HG03571 (cell line): ENCODE measurements around the gene GSE1.

ENCODE experiments used
- ATAC-seq: cut with Tn5 transposase; IDR thresholded peaks from one replicate; pipeline ENCODE4 v1.9.1; 2021; ENCODE audit not compliant: unreplicated experiment

The GSE1 gene

DNA sequence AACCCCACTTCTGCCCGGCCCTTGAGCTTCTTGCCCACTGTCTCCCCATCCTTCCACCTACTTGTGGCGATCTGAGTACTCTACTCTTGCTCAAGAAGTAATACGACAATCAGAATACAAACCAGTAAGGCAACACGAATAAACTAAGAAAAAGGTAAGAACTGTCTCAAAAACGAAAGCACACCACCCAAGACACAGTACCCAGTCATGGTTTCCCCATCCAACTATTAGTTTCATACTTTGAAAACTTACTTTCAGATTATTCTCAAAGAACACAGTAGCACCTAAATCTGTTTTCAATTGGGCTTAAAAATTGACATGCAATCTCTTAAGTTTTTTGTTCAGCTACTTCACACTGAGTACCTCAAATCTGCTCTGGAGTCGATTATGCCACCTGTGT, 61.7 kb downstream of the GSE1 start:
- no peak for ATAC-seq

DNA sequence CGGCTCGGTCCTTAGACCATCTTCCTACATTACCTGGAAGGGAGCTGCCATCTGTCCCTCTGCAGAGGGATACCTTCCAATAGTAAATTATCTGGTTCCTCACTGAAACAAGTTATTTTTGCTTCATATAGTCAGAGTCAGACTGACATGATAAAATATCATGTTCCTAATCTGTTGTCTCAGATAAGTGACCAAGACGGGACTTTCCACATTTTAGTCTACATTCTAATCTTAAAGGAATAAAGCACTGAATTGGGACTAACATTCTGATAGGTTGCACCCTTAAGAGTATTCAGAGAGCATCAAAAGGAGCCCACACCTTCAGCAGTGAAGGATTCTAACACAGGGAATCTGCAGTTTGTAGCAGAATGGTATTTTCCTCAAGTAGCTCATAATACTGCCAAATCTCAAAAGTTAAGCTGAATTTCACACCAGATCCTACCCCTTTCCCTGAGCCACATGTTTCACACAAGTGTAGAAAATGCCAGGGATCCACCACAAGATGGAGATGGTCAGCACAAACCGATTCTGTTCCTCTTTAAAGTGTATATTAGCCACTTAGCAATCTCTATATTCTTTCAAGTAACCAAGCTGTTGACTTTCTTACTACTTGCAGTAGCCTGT, 62.2 kb downstream of the GSE1 start:
- no peak for ATAC-seq

DNA sequence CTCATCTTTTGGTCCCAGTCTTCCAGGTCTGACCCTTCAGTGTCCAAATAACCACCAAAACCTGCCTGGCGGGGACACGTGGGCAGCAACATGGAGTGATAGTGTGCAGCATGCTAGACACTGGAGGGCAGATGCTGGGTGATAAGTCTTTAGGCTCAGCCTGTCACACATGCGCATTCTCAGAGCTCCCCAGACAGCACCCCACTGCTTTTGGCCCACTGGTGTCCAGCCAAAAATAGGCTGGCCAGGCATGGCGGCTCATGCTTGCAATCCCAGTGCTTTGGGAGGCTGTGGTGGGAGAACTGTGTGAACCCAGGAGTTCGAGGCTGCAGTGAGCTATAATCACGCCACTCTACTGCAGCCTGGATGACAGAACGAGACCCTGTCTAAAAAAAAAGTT, 63.3 kb downstream of the GSE1 start:
- no peak for ATAC-seq

DNA sequence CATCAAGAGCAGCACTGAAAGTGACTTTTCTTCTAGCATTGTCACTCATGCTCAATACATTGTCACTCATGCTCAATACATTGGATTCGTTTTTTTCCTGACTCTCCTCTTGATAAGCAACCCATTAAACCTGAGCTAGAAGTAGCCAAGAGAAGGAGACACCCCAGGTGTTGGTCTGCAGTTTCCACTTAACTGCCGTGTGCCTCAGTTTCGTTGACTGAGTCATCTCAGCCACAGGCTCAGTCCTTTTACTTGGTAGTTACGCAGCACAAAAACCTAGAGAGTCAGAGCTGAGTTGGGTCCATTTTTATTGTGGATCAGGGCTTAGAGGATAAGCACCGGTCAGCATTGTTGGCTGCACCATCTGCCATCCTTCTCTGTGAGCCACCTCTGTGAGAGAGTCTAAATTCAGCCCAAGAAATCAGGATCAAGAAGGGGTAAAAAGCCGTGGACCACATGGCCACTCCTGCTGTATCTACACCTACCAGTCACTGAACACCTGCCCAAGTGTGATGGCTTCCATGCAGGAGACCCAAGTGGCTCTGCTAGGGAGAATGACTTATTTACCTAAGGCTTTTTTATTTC, 64.4 kb downstream of the GSE1 start:
- ATAC-seq: no peak

DNA sequence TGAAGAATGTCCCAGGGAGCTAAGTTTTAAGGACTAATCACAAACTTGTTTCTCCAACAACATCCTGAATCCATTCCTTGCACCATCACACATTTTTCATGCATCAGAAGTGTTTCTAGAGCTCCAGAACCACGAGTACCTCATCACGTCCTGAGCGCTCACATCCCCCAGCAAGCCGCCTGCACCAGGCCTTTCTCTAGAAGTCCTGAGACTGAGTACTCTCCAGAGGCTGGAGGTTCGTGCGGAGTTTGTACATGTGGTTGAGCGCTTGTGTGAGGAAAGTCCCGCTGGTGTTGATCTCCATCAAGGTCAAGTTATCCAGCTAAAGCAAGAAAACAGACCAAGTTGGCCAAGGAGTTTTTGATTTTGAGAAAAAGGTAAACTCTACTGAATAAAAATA, 64.9 kb downstream of the GSE1 start:
- no peak for ATAC-seq

DNA sequence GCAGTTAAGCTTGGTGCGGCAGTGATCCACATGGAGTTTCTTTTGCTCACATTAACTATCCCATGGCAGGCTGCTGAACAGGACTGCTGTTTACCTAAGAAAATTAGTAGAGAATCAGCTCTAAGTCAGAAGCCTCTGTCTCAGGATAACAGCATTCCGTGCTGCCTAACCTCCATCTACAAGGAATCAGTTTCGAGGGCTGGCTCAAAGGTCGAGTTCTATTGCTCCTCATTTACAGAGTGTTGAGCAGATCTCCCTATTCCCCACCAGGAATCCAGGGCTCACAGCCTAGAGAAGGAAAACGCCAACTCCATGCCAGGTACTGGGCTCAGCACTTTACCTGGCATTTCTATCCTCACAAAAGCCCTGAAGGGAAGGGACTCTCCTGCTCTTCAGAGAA, 65.7 kb downstream of the GSE1 start:
- ATAC-seq: no peak

DNA sequence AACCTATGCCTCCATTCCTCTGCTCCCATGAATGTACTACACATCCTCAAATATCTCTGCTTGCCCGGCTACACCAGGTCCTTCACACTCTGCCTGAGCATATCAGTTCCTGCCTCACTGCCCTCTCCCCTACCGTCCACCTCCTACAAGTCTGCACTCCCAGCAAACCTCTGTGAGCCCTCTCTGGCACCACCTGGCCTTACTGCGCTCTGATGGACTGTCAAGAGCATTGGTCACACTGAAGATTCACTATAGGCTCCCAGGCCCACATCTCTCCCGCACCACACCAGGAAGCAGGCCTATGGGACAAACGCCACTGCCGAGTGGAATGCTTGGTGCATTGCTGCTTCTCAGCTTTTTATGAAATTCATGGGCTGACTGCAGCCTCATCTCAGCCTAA, 66.7 kb downstream of the GSE1 start:
- no peak for ATAC-seq

DNA sequence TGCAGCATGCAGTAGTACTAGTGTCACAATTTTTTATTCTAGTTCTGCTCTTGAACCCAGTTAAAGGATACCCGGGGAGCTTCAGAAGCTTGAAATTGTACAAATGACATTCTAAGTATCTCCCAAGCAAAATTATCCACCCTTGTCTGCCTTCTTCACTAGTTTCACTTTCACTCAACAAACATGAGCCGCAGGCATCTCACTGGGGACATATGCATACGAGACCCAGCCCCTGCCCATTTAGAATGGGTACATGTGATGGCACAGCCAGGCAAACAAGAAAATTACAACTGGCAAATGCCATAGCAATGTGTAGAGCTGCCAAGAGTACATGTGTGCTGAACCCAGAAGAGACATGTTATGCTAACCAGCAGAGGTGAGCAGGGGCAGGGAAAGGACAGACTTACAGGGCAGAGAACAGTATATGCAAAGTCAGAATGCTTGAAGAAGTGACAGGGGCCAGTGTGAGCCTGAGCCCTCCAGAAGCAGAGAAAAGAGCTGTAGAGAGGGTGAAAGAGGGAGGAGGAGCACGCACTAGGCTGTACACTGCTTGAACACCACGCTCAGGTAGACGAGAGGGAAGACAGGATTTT, 67.3 kb downstream of the GSE1 start:
- ATAC-seq: no peak

DNA sequence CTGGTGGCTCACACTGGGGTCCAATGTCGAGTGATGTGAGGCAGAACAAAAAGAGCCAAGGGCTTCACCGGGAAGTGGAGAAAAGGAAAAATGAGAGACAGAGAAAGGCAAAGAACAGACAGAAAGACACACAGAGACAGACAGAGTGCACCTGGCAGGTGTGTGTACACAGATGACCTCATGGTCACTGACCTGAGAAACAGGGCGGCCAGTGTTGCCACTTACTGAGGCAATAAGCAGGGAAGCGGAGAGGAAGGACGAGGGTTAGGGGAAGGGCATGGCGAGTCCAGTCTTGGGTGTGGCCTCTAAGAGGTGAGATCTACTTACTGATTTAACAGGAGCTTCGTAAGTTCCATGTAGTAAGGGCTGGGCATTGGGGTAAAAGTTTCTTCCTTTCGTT, 68.1 kb downstream of the GSE1 start:
- no peak for ATAC-seq

DNA sequence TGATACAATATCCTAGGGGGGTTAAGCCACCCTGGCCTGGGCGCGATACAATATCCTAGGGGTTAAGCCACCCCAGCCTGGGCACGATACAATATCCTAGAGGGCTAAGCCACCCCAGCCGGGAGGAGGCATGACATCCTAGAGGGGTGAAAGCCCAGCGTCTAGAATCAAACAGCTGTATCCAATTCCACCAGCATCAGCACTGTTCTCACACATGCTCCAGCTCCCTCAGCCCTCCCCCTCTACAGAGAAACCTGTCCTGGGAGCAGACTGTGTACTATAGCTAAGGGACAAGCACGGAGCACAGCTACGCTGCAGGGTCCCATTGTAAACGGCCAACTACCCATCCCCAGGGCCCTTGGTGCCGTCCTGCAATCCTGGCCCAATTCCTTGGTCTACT, 69.4 kb downstream of the GSE1 start:
- no peak for ATAC-seq

DNA sequence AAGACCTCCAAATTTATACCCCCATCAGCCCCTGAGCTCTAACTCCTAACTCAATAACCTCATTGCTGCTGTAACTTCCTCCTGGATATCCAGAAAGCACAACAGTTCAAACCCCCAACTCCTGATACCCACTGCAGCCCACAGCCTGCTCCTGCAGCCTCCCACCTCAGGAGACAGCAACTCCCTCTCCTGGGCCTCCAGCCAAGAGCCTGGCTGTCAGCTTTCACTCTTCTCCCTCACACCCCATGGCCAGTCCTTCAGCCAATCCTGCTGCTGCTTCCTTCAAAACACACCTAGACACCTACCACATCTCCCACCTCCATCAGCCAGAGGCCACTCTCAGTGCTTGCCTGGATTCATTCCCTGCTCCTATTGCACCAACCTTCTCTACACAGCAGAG, 70.2 kb downstream of the GSE1 start:
- no peak for ATAC-seq

DNA sequence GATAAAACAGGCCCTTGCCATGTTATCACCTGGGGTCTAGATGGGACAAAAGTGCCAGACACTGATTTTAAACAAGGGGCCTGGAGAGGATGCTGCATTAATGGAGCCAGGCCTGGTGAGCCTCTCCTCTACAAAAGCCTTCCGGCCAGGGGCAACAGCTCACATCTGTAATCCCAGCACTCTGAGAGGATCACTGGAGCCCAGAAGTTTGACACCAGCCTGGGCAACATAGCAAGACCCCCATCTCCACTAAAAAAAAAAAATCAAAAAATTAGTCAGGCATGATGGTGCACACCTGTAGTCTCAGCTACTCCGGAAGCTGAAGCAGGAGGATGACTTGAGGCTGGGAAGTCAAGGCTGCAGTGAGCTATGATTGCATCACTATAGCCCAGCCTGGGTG, 72.1 kb downstream of the GSE1 start:
- no peak for ATAC-seq

DNA sequence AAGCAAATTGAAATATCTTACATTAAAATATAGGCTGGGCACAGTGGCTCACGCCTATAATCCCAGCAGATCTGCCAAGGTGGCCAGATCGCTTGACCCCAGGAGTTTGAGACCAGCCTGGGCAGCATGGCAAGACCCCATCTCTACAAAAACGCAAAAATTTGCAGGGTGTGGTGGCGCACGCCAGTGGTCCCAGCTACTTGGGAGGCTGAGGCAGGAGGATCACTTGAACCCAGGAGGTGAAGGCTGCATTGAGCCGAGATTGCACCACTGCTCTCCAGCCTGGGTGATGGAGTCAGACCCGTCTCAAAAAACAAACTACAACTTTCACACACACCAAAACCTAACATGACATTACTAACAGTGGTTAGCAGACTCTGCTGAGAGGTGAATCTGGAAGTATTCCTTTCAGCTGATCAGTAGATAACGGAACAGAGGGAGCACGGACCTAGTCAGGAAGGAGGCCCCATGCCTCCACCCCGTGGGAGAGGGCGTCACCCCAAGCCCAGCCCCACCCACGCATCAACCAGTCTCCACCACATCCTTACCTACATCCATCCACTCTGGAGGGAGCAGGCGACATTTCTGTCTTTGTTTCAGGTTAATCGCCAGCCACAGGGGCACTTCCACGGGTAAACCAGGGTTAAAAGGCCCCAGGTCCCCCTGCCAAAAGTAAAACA, 73.9 kb downstream of the GSE1 start:
- no peak for ATAC-seq

DNA sequence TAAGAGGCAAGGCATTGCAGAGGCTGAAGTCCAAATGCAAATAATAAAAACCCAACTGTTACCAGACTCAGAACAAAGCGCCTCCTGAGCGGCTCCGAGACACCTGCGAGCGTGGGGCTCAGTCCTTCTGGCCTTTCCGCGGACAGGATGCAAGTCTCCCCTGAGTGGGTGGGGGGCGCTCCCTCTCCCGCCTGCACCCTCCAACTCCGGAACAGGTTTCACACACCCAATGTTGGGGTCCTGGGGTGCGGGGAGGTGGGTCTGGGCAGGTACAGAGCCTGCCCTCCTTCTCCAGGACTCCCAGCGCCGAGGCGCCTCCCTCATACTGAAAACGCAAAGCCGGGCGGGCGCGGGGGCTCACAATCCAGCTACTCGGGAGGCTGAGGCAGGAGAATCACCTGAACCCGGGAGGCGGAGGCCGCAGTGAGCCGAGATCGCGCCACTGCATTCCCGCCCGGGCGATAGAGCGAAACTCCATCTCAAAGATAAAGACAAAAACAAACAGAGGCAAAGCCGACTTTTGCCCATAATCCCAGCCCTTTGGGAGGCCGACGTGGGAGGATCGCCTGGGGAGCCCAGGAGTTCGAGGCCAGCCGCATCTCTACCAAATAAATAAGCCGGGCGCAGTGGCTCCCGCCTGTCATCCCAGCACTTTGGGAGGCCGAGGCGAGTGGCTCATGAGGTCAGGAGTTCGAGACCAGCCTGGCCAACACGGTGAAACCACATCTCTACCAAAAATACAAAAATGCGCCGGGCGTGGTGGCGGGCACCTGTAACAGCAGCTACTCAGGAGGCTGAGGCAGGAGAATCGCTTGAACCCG, 74.7 kb downstream of the GSE1 start:
- no peak for ATAC-seq

DNA sequence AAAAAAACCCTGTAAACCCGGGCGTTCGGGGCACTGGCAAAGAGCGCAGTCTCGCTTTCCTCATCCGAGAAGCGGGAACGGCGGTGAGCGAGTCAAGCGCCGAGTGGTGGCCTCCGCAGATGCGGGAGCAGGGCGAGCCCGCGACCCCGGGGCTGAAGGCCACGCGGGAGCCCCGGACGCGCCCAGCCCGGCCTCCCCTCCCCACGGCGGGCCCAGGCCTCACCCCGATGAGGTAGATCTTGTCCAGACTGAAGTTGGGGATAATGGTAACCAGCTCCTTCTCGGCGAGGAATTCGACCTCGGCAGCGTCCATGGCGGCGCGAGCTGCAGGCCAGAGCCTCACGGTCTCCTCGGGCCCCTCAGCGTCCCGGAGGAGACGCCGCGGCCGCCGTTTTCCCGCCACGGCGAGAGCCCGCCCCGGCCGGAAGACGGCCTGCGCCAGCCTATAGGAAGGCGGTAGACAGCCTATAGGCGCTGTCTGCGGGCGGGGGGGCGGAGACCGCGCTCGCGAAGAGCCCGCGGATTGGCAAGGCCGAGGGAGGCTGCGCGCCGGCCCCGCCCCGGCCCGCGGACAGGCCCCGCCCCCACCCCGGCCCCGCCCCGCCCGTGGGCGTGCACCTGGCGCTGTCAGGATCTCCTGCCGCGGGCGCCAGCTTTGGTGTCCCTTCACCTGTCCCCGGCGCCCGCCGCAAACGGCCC, 75.6 kb downstream of the GSE1 start, which contains the start of gene GINS2:
TSS of gene GINS2 (minus strand) at position 369 of the 699 bp plus-strand sequence. CDS start at position 313, 56 bp downstream.
- ATAC-seq: peak; percentile 87

DNA sequence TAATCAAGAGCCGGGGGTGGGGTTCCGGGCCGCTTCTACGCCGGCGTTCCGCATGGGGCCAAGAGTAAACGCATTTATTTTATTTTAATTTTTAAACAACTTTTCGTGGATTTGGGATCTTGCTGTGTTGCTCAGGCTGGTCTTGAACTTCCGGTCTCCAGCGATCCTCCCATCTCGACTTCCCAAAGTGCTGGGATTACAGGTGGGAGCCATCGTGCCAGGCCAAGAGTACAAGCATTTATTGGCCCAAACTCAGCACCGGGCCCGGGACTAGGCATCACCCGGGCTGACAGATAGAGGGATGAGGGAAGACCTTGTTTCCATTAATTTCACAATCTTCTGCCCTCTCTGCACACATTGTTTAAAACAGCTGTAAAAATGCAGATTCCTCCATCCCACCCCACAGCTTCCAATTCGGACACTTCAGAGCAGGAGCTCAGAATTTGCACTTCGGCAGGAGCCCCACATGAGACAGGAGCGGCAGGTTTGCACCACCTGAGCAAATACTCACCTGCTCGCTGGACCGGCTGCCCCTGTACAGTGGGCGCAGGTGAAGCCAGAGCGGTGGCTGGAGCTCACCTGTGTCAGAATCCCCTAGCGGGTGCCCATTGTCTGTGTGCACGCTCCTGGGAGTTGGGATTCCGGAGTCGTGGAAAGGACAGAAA, 76.3 kb downstream of the GSE1 start:
- ATAC-seq: no peak

DNA sequence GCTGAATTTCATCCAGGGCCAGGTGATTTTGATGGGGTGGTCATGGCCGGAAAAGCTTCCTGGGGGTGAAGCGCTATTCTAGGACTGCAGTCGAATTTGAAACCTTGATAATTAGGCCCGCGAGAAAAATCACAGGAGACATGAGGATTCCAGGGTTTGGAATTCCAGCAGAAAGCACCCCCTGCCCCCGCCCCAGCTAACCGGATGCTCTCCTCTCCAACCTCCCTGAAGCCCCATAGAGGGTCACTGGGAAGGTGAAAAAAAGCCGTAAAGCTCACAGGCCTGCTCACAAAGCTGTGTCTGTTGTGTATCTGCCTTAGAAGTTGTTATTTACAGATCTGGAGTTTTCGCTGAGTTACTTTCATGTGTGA, 76.8 kb downstream of the GSE1 start:
- no peak for ATAC-seq

DNA sequence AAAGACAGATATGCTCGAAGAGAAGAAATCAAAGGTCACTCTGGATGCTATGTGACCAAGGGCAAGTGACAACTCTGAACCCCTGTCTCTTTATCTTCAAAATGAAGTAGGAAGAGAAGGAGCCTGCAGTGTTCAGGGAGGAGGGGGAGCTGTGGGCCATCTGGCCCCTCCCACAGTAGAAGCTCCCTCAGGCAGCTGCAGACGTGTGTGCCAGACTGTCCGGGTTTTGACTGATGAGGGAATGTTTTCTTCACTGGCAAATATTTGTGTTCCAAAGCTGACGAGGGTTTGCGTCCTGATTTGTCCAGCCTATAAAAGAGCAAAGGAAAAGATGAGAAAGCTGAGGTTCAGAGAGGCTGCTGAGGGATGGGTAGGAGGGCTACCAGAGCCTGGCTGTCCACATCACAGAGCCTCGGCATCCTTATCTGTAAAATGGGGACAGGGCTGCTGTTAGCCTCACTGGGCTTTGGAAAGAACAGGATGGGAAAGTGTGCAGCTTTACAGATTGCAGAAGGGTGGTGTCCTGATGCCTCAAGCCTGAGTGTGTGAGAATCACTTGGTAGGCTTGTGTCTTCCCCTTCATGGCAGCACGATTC, 77.4 kb downstream of the GSE1 start:
- ATAC-seq: no peak

DNA sequence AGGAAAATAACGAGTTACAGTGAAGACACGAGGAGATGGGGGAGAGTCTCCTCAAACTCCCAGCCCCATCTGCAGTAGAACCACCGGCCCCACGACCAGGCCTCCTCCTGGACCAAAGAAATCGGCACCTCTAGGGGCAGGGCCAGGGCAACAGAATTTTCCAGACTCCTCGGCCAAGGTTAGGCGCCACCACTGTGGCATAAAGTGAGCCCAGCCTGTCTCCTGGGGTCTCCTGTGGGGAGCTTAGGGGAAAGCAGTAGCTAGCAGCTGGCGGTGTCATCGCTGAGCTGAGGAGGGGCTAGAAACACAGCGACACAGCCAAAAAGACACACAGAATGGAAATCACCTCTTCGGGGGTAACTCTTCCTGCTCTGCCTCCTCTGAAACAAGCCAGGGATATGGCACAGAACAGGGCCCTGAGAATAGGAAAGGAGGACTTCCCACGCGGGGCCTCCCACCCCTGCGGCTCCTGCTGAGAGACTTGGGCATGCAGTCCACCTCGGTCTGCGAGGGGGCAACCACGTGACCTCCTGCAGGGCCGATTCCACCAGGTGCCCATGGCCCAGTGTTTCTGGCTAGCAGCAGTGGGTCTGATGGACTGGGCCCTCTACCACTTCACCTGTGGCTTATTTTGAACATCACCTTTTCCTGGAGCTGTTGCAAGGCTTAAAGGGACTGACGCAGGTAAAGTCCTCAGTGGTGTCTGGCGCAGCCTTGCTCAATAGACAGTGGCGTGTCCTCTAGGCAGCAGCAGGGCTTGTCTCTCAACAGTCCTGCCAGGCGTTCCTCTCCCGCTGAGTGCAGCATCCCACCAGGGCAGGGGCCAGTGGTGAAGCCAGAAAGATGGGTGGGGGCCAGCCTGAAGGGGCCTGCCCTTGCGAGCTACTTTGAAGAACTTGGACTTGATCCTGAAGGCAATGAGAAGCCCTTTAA, 82.3 kb downstream of the GSE1 start:
- ATAC-seq: no peak
